SK-N-SH treated with all-trans-retinoic acid at 6 μM for 48 hours (cell line): ENCODE results near the gene NGEF.

Experiments used
- ARNTL ChIP-seq: fragments of 450-650 bp; formaldehyde crosslinking; IDR thresholded peaks from 2 replicates; pipeline ENCODE4 v1.5.0; 2020; ENCODE audit warnings: low read depth, mild to moderate bottlenecking, moderate library complexity, borderline replicate concordance
- GLIS3 ChIP-seq: fragments of 250-450 bp; sonication (Bioruptor Pico); IDR thresholded peaks from 2 replicates; pipeline ENCODE4 v1.5.0; 2020; ENCODE audit warnings: mild to moderate bottlenecking, moderate library complexity
- PPARA ChIP-seq: fragments of 250-450 bp; sonication (Bioruptor Pico); IDR thresholded peaks from 2 replicates; pipeline ENCODE4 v1.5.0; 2020; ENCODE audit warnings: mild to moderate bottlenecking, borderline replicate concordance
- TCF4 ChIP-seq: fragments of 250-450 bp; sonication (Bioruptor Pico); IDR thresholded peaks from 2 replicates; pipeline ENCODE4 v1.8.0; 2021; ENCODE audit warnings: mild to moderate bottlenecking, moderate library complexity, borderline replicate concordance
- ZFP30 ChIP-seq: fragments of 450-650 bp; formaldehyde crosslinking; IDR thresholded peaks from 2 replicates; pipeline ENCODE4 v1.5.0; 2022; ENCODE audit warnings: mild to moderate bottlenecking, moderate library complexity
- TF ChIP-seq, protein P1 (sequence below): fragments of 250-450 bp; sonication (Bioruptor Pico); IDR thresholded peaks from 2 replicates; pipeline ENCODE4 v1.8.0; 2021; ENCODE audit warnings: low read depth, mild to moderate bottlenecking, moderate library complexity, borderline replicate concordance
- TF ChIP-seq, protein P2 (sequence below): fragments of 250-450 bp; sonication (Bioruptor Pico); IDR thresholded peaks from 2 replicates; pipeline ENCODE4 v1.5.0; 2020; ENCODE audit warnings: mild to moderate bottlenecking, moderate library complexity
- TF ChIP-seq, protein P3 (sequence below): fragments of 250-450 bp; sonication (Bioruptor Pico); IDR thresholded peaks from 2 replicates; pipeline ENCODE4 v1.5.1; 2020; ENCODE audit warnings: low read depth, mild to moderate bottlenecking, moderate library complexity
- TF ChIP-seq, protein P4 (sequence below): fragments of 250-450 bp; sonication (Bioruptor Pico); IDR thresholded peaks from 2 replicates; pipeline ENCODE4 v1.8.0; 2020; ENCODE audit warnings: mild to moderate bottlenecking, moderate library complexity, borderline replicate concordance

DNA sequence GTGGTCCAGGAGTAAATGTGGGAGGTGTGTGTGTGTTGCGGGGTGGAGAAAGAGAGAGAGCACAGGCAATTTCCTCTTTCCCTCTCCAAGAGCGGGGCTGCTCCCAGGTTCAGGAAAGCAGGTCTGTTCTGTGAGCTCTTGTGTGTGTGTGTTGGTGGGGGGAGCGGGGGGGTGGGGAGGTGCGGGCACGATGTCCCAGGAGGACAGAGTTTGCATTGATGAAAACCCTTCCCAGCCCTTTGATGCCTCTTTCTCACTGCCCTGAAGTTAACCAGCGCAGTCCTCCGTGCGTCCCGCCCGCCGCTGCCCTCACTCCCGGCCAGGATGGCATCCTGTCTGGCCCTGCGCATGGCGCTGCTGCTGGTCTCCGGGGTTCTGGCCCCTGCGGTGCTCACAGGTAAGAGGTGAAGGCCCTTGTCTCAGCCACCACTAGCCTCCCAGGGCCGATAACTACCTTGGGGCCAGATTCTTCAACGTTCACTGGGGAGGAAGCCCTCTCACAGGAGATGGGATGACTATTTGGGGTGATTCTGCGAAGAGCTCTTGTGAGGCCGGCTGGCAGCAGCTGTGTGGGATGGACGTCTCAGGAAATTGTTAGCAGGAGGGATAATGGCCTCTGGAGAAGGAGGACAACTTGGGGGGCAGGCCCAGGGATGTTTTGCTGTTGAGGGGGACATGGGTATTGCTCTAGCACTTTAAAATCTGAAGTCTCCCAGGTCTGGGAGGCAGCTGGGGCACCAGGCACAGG is 142.9 kb downstream of the NGEF start, which contains the start of gene SNORC:
- no peak for TF ChIP-seq ZFP30 (CRISPR knock-in tag)
- TF ChIP-seq, protein P1, sequence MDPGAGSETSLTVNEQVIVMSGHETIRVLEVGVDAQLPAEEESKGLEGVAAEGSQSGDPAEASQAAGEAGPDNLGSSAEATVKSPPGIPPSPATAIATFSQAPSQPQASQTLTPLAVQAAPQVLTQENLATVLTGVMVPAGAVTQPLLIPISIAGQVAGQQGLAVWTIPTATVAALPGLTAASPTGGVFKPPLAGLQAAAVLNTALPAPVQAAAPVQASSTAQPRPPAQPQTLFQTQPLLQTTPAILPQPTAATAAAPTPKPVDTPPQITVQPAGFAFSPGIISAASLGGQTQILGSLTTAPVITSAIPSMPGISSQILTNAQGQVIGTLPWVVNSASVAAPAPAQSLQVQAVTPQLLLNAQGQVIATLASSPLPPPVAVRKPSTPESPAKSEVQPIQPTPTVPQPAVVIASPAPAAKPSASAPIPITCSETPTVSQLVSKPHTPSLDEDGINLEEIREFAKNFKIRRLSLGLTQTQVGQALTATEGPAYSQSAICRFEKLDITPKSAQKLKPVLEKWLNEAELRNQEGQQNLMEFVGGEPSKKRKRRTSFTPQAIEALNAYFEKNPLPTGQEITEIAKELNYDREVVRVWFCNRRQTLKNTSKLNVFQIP: no peak
- TF ChIP-seq, protein P2, sequence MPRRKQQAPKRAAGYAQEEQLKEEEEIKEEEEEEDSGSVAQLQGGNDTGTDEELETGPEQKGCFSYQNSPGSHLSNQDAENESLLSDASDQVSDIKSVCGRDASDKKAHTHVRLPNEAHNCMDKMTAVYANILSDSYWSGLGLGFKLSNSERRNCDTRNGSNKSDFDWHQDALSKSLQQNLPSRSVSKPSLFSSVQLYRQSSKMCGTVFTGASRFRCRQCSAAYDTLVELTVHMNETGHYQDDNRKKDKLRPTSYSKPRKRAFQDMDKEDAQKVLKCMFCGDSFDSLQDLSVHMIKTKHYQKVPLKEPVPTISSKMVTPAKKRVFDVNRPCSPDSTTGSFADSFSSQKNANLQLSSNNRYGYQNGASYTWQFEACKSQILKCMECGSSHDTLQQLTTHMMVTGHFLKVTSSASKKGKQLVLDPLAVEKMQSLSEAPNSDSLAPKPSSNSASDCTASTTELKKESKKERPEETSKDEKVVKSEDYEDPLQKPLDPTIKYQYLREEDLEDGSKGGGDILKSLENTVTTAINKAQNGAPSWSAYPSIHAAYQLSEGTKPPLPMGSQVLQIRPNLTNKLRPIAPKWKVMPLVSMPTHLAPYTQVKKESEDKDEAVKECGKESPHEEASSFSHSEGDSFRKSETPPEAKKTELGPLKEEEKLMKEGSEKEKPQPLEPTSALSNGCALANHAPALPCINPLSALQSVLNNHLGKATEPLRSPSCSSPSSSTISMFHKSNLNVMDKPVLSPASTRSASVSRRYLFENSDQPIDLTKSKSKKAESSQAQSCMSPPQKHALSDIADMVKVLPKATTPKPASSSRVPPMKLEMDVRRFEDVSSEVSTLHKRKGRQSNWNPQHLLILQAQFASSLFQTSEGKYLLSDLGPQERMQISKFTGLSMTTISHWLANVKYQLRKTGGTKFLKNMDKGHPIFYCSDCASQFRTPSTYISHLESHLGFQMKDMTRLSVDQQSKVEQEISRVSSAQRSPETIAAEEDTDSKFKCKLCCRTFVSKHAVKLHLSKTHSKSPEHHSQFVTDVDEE (CRISPR knock-in tag): no peak
- no peak for TF ChIP-seq GLIS3 (CRISPR knock-in tag)
- TF ChIP-seq, protein P3, sequence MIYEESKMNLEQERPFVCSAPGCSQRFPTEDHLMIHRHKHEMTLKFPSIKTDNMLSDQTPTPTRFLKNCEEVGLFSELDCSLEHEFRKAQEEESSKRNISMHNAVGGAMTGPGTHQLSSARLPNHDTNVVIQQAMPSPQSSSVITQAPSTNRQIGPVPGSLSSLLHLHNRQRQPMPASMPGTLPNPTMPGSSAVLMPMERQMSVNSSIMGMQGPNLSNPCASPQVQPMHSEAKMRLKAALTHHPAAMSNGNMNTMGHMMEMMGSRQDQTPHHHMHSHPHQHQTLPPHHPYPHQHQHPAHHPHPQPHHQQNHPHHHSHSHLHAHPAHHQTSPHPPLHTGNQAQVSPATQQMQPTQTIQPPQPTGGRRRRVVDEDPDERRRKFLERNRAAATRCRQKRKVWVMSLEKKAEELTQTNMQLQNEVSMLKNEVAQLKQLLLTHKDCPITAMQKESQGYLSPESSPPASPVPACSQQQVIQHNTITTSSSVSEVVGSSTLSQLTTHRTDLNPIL: no peak
- TF ChIP-seq ARNTL (CRISPR knock-in tag): no peak
- no peak for TF ChIP-seq PPARA
- TF ChIP-seq, protein P4, sequence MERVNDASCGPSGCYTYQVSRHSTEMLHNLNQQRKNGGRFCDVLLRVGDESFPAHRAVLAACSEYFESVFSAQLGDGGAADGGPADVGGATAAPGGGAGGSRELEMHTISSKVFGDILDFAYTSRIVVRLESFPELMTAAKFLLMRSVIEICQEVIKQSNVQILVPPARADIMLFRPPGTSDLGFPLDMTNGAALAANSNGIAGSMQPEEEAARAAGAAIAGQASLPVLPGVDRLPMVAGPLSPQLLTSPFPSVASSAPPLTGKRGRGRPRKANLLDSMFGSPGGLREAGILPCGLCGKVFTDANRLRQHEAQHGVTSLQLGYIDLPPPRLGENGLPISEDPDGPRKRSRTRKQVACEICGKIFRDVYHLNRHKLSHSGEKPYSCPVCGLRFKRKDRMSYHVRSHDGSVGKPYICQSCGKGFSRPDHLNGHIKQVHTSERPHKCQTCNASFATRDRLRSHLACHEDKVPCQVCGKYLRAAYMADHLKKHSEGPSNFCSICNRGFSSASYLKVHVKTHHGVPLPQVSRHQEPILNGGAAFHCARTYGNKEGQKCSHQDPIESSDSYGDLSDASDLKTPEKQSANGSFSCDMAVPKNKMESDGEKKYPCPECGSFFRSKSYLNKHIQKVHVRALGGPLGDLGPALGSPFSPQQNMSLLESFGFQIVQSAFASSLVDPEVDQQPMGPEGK: no peak
- TF ChIP-seq TCF4: no peak
